COLO829 (cell line): Measurements from ENCODE around the gene DGKG.
A peak's percentile ranks its signal among the peaks of the same experiment; 100 is the strongest.

Experiments
- DNase-seq: peaks from one replicate; pipeline ENCODE4 v3.0.0; 2012; ENCODE audit warnings: low spot score

Gene DGKG

DNA sequence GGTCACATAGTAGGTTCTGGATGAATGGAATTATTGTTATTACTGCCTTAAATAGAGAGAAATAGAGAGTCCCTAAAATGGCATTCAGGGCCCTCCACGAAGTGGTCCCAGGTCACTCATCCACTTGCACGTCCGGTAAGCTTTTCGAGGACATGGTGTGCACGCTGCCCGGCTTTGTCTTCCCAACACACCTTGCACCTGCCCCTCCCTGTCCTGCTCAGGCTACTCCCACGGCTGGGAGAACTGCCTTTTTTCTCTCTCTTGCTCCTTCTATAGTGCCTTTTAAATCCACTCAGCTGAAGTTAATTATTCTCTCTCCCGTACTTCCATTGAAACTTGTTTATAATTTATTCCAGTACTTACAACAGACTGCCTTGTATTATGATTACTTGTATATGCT is 5.6 kb upstream of the DGKG start:
- DNase-seq = no peak

DNA sequence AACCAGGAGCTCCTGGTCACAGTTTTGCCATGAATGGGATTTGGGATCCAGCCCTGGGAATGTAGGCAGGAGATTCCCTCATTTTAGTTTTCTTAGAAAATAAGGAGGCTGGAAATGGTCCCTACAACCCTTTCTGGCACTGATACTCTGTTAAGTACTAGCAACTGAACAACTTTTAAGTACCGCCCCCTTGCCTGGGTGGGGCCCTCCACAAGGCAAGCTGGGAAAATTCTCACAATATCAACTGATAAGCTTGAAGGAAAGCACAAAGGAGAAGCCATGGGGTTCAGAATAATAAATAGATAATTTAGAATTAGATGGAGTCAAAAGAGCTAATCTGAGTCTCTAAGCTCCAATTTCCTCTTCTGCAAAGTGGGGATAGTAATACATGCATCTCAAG is 4.2 kb upstream of the DGKG start:
- no peak for DNase-seq

DNA sequence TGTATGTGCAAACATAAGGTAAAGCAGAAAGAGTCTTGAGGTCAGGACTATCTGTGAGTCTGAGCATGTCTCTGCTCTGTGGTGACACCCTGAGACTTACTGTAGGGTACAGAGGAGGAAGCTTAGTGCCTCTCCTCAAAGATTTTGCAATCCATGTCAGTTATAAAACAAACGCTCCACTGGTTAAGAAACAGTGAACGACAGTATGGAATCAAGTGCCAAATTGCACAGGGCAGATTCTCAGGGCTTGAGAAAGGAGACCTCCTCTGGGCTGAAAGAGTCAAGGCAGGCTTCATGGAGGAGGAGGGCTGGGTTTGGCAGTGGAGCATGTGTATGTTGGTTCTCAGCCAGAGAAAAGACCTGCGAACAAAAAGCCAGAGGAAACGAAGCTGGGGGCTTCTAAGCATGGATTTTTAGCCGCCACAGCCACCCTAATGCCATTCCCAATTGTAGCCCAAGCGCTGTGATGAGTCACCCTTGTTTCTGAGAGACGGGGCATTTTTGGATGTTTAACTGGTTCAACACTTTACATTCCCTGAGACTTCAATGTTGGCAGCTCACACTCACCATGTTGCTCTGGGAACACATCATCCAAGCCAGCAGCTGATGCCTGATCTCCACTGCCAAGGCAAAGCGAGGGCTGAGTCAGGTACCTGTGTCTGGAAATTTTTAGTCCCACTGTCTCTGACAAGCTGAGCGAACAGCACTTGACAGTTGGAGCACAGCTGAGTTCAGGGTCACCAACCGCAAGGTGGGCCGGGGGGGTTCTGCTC is 3.4 kb upstream of the DGKG start:
- DNase-seq = no peak

DNA sequence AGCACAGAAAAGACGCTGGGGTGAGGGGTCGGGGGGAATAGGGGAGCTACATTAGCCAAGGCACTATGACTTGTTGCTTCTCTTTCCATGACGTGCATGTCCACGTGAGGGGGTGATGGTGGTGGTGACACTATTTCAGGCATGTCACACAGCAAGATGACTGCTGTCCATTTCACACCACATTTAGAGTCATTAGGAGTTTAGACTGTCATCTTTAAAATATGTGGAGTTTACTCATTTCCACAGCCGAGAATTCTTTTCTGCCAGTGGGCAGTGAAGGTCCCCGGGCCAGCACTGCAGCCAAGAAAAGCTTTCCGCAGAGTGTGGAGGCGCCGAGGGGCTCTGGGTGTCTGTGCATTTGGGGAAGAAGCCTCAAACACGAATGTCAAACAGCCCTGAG is 954 bp upstream of the DGKG start:
- no peak for DNase-seq

DNA sequence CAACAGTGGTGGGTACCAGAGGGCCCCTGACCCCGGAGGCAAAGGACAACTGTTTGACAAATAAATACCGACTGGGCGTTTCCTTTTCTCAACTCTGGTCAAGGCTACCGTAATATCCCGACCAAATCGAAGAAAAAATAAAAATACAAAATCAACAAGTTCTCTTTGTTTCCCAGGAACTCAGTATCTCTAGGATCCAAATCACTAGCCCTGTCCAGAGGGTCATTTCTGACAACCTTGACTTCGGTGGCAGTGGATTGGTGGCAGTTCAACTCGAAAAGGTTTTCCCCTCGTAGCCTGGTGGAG is 456 bp upstream of the DGKG start:
- no peak for DNase-seq

DNA sequence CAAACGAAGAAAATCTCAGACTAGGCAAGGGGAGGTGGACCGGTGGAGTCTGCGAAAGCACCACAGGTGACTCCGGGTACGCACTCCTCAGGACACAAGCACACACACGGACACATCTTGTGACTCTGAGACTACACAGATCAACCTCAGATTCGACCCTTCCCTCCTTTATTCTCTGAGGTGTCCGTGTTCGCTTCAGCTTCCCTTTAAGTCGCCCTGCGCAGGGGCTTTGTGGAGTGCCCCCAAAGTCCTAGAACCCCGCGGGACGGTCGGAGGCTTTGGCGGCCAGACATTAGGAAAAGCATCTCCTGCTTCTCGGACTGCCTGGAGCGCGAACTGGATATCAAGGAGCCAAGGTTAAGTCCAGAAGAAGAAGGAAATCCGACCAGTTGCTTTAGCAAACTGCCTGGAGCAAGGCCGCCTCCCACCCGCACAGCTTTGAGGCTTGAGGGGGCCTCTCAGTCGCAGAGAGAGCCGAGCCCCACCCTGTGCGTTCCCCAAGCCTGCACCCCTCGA is 730 bp downstream of the DGKG start:
- DNase-seq = no peak

DNA sequence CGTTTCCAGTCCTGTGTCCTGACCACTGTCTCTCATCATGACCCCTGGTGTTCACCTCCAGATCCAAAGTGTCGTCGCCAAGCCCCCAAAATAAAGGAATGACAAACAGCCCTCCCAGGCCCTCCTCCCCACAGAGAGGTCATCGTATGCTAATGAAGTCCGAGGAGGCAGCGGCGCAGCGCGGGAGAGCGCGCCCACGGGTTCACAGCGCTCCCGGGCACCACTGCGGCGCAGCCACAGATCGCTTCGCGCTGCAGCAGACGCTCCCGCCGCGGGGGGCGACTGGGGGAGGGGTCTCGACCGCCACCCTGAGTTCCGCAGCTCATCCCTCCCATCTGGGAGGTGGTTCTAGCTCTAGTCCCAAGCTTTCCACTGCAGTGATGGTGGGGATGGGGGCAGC is 1.3 kb downstream of the DGKG start:
- no peak for DNase-seq

DNA sequence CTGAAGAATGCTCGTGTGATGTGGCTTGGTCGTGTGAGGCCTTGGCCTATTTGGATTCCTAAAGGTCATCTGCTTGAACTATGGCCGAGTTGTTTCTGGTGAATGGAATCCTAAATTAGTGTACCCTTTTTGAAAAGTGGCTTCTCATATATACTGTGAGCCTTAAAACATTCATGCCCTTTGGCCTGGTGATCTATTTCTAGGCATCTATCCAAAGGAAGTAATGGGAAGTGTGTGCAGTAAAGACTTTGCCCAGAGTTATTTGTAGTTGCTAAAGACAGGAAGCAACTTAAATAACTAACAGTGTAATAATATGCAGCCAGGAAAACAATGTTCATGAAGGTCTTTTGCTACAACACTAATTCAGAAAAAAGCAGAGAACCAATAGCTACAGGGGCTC is 3.0 kb downstream of the DGKG start:
- no peak for DNase-seq

DNA sequence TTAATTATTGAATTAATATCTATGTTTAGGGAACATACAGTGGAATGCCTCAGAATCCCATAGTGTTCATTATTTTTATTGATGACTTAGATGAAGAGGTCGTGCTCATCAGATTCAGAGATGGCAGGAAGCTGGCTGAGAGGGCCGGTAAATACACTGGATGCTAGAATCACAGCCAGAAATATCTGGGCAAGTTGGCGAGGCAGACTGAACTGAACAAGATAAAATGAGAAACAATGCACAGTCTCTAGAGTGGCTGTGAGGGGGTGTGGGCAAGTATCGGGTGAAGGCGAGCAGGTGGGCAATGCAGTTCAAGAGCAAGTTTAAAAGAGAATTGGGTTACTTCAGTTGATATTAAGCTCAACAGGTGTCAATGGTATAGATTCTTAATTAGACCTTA is 5.9 kb downstream of the DGKG start:
- no peak for DNase-seq

DNA sequence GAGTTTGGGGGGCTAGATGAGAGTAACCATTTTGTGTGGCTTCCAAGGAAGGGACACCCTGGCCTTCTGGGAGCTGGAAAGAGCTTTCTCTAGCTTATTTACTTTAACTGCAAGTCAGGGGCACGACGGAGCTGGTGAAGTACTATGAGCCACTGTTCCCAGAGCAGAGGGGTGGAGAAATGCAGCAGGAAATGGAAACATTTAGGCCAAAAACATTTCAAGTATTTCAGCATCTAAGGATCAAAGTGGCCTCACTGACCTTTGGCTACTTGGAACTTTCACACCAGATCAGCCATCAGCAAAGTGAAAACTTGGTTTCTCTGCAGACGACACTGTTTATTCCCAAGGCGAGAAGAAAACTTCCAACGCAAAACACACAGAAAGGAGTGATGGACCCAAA is 7.9 kb downstream of the DGKG start:
- no peak for DNase-seq

DNA sequence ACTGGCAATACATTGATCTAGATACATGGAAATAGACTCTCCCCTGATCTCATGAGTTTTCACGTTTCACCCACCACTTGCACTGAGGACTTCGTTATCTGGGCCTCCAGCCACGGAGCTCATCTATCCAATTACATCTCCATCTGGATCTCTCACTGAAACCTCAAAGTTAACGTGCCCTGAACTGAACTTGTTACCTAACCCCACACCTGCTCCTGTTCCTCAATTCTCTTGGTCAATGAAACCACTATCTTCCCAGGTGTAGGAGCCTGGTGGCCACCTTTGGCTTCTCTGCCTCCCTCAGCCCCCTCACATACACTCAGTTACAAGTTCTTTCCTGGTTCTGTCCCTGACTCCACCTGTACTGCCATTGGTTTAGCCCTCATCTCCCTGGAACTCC is 9.7 kb downstream of the DGKG start:
- no peak for DNase-seq

DNA sequence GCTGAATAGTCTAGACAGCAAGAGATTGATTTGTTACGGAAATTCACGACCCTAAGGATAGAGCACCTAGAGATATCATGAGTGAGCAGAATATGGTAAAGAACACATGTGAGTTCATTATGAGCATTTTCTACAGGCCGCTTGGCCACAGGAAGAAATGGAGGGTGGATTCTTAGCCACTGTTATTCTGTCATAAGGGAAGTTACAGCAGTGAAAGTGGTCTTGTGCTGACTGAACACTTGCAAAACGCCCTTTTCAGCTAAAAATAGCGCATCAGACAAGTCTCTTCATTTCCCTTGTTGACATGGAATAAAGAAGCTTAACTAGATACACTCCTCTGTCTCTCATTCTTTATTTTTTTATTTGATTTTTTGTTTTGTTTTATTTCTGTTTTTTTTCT is 19.8 kb downstream of the DGKG start:
- DNase-seq = no peak

DNA sequence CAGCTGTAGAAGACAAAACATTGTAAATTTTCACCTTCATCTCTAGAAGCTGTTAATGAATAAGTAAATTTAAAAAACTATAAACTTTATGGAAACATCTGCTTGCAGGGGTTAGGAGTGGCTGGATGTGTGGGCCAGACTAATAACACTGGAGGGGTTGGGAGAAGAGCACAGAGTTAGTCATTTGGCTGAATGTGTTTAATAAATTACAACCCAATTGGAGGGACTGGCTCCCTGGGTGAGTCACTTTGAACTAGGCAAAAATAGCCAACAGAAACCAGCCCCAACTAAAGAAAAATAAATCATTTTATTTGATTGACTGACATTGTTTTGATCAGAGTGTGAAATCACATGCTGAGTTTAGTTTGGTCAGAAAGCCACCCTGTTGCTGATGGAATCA is 21.8 kb downstream of the DGKG start:
- DNase-seq = no peak

DNA sequence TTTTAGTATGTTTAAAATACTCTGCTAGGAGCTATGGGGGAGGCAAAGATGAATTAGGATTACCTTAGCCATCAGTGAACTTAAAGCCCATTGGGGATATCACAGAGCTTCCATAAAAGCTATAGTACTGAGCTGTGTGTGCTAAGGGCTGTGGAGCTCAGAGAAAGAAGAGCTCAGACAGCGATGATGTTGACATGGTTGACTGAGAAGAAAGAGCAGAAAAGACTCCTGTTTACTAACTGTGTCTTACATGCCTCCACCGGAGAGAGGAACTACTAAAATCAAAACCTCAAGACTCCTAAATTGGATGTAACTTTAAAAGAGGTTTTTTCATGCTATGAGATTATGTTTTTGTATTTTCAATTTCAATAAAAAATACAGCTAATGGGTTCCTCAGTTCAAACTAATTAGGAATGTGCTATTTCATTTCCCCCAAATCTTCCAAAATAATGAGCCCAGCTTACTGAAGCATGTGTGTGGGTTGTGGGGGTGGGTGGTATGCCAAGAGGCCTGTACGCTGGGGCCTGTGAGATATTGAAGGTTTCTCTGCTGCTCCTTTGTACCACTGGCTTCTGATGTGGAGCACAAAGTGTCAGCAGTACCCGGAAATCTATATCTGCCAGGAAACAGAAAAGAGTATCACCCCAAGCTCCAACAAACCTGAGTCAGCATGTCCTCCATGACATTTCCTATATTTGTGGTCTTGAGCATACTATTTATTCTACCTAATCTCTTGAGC is 22.7 kb downstream of the DGKG start:
- DNase-seq = no peak

DNA sequence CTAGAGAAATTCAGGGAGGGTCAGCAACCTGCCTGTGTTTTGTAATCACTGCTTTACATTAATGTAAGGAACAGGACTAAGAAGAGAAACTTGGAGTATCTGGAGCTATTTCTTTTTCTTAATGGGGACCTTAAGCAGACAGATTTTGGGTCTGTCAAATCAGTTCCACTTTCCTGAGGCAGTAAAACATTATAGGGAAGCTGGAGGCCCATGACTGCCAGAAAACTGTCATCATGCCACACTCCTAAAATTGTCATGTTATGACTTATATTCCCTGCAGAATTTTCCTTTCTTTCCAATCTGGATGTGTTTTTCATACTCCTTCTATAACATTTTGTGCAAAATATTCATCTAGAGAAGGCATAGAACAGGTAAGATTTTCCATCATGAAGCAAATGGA is 28.8 kb downstream of the DGKG start:
- no peak for DNase-seq

DNA sequence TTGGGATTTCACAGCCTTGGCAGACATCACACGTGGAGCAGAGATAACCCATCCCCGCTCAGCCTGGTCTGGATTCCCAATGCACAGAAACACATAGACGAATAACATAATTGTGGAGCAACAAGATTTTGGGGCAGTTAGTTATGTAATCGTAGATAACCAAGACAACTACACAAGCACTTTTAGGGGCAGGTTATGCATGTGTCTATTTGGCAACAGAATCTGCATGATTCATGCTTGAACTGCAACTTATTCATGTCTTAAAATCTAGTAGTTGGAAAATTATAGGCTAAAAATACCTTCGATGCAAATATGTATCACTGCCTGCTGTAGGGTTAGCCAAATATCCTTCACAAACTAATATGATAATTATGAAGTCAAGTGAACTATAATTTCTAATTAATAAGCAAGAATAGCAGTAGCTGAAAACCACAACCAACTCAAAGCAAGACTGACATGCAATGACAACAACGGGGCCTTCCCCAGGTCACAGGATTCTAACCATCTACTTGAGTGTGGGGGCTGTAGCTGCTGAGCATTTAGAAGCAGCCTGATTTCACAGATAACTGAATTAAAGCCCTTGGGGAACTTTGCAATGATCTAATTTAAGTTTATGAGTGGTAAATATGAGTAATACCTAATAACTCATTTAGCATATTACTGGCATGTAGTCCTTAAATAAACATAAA is 31.1 kb downstream of the DGKG start:
- no peak for DNase-seq

DNA sequence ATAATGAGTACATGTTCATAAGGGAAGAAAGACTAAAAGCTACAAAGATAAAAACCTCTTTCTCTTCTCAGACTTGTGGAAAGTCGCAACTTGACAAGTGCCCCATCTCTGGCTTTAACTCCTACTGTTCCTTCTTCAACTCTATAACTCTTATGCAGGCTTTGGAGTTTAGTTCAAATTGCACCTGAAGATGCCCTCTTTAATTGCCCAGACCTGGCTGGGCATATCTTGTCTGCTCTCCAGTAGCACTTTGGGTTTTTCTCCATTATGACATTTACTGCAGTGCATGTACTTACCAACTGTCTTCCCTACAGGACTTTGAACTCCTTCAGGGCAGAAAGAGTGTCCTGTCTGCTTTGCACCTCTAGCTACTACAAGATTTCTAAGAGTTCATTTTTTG is 32.4 kb downstream of the DGKG start:
- no peak for DNase-seq

DNA sequence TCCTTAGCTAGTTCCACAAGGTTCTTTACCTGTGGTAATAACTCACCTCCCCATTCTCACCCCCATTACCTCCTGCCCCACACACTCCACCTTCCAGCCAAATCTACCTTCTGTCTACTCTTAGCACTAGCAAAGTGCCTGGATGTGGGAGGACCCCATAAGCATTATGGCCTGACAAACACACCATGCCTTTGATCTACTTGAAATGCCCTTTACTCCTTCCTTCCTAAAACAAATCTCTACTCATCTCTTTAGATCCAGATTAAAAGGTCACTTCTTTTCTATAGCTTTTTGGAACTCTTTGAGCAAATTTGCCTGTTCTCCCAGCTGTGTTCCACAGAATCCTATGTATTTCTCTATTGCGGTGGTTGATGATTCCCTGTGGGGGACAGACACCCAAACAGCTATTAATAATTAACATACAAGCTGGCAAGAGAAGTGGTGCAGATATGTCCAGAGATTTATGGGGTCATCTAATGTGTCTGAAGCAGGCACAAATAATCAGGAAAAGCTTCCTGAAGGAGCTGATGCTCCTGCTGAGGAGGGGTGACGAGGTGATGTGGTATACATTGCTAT is 34.0 kb downstream of the DGKG start:
- DNase-seq = no peak

DNA sequence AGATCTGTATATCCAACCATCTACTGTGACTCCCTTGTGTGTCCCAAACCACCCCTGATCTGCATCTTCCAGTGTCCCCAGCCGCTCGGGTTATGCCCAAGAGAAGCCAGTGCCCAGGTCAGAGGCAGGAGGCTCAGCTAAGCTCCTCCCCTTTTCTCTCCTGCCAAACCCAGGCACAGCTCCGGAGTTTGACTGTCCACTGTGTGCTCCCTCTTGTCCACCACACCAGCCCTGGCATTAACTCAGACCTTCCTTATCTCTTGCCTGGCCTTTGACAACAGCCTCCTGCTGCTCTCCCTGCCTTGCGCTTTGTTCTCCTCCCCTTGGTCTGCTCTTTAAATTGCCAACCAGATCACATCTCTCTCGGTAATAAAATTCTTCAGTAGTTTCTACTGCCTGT is 39.3 kb downstream of the DGKG start:
- no peak for DNase-seq

DNA sequence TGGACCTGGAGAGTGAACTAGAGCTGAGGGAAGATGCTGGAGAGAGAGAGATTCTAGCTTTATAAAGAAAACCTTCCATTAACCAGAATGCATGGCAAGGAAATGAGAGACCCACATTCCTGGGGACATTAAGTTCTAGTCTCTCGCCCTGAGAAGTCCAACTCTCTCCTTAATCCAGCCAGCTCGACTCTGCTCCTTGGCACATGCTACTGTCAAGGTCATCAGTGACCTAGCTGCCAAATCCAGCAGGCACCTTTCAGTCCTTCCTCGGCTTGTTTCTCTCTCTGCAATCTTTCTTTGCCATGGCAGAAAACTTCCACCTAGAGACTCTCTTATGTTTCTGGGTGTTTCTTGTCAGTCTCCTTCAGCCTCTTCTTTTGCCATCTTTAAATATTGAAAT is 40.3 kb downstream of the DGKG start:
- no peak for DNase-seq

DNA sequence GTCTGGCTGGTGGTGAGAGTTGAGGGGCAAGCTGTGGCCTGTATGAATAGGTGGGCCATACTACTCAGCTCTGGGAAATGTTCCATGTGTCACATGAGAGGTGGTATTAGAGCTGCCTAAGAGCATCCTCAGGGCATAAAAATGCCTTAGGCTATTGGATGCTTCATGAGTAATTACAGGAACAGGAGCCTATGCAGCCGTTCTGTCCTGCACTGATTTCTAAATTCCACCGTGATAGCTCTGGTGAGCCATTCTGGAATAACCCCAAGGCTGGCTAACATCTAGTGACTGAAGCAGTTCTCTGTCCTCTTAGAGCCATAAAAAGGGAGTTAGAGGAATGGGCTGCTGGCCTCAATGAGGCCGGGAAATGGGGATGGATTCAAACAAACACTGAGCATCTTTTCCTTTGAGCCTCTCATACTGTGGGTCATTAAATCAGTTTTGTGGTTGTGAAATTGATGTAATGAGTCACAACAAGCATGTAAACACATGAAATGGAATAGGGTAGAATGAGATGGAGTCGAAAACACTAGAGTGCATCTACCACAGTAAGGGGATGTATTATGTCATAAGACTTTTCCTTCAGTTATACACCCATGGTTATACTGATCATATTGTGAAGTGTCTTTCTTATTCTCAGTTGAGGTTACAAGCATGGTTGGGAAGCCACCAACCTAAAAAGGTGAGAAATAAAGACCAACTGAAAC is 41.0 kb downstream of the DGKG start:
- peak; percentile 11 for DNase-seq

DNA sequence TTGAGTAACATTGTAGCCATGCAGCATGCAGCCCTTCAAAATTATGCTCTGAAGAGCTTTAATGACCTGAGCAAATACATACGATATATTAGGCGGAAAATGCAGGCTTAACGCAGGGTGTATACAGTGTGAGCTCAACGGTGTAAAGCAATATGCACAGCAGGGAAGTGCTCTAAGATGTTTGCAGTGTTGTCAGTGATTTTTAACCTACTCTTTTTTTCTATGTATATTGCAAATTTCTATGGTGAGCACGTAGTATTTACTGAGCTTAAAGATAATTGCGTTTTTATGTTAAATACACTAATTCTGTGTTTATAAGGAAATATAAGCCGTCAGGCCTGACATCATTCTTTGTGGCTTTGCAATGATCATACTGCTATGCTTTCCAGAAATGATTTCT is 42.1 kb downstream of the DGKG start:
- no peak for DNase-seq
